NCI-H187 treated with DMSO at 0.1 percent for 48 hours (cell line): ENCODE measurements around the gene HNF4A.
"Not testable (repeated sequence)": the region's sequence is repeated elsewhere in the genome, so short reads cannot be mapped to it uniquely, and the experiment has no call there.

ENCODE experiments used
- DNase-seq: peaks from one replicate; lab custom pipeline; 2025; lab: John Stamatoyannopoulos, UW

HNF4A gene

DNA sequence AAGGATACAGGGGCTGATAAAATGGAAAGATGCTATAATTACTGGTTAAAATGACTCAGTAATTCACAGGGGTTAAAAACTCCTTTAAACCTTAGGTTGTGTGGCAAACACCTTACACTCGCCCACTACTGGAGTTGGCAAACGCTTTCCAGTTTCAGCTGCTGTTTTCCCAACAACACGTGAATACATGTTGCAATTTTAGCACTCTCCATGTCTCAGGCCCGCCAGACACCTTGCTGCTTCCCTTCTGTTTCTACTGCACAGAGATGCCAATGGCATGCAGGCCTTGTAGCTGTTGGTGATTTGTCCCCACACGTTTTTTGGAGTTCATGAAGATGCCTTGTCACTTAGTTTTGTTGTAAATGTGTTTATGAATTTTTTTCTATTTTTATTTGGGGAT, 114.8 kb downstream of the HNF4A start:
- no peak for DNase-seq

DNA sequence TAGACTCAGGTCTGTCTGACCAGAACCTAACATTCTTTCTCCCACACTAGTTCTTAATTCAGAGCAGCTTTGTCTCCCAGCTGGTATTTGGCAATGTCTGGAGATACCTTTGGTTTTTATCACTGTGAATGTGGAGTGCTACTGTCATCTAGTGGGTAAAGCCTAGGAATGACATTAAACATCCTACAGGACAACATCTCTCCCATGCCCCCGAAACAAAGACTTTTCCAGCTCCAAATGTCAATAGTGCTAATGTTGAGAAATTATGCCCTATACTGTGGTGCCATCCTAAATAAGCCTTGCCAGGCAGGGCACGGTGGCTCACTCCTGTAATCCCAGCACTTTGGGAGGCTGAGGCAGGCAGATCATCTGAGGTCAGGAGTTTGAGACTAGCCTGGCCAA, 116.0 kb downstream of the HNF4A start:
- no peak for DNase-seq

DNA sequence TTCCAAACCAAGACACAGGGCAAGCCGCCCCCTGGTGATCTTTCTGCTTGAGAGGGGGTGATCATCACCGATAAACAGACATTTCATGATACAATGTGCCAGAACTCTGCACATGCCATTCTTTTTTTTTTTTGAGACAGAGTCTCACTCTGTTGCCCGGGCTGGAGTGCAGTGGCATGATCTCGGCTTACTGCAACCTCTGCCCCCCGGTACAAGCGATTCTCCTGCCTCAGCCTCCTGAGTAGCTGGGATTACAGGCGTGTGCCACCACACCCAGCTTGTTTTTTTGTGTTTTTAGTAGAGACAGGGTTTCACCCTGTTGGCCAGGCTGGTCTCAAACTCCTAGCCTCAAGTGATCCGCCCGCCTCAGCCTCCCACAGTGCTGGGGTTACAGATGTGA, 116.8 kb downstream of the HNF4A start:
- not testable (repeated sequence) for DNase-seq

DNA sequence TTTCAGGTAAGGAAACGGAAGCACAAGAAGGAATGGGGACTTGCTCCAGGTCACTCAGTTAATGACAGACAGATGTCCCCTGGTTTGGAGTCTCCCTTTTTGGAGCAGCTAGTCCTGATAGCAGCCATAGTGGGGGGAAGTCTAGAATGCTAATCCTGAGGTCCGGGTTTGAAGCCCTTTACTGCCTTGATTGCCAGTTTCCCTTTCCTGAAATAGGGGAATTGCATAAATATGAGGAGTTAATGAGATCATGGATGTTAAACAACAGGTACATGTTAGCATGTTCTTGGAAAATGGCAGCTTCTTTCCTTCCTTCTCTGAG, 119.8 kb downstream of the HNF4A start:
- no peak for DNase-seq

DNA sequence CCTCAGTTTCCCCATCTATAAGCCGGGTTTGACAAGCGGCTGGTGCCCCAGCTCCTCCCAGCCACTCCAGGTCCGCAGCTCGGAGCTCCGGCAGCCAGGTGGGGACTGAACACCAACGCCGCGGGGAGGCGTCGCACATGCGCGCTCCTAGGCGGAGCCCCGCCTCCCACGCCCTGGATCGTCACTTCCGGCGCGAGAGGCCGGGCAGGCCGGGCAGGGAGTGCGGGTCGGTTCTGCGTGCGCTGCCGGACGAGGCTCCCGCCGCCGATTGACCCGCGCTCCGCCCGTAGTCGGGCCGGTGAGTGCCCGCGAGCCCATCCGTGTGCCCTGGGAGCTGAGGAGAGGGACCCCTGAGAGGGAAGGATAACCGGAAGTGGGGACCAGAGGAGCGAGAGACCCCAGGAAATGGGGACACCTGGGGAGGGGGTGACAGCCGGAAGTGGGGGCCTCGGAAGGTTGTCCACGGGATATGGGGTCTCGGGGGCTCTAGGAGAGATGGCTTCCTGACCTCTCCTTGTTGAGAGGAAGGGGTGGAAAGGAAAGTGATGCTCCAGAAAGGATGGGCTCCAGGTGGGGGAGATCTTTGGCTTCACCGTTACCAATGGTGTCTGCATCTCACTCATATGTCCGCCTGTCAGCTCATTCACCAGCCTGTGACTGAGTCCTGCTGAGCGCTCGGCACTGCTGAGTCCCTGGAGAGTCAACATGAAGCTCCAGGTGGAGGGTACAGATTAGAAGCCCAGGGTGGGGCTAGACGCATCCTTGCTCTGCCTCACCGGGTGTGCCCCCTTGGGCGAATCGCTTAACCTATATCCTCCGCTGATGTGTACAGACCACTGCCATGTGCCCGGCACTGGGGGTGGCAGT, 120.4 kb downstream of the HNF4A start, which contains the start of gene TTPAL:
TSS of gene TTPAL (plus strand) at position 181 of the 867 bp plus-strand sequence. CDS start 4,126 bp downstream, outside the sequence.
- peak; percentile 43 for DNase-seq

DNA sequence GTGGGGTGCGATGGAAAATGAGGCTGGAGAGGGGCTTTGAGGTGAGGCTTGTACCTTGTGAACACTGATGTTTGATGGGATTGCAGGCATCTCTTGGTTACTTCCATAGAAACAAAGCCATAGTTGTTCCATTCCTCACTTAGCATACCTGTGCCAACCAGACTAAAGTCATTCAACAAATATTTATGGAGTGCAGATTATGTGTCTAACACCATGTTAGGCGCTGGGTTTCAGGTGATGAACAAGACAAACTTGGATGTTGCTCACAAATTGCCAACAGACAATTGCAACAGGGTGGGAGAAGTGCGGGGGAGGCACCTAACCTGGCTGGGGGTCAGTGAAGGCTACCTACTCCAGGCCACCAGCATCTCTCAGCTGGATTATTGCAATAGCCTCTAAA, 121.7 kb downstream of the HNF4A start:
- no peak for DNase-seq

DNA sequence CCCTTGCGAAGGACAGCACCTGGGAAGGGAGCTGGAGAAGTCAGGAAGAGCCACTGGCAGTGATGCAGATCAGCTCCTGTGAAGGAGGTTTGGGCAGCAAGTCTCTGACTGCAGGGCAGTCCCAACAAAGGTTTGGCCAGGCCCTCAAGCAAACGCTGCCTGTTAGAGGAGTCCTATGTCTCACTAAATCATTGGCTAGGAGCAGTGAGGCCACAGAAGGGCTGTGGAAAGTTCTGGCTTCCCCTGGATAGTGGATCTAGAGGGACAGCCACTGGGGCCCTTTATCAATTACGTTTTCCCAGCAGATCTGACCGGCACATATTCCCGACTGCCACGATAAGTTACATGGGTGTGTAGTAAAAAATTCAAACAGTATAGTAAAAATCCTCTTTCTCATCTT, 122.7 kb downstream of the HNF4A start:
- DNase-seq: no peak

DNA sequence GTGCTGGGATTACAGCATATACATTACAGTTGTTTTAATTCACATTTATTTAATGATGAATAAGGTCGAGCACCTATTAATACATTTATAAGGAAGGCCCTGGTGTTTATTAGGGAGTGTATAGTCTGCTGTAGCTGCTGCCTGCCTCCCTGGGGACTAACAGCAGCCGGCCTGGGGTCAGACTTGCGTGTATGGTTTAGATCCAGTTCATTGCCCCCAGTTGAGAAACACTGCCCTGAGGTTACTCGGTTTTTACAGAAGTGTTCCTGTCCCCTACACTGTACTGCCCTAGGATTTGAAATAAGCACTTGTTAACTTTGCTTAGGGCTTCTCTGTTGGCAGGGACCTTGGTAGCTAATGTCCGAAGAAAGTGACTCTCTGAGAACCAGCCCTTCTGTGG, 124.1 kb downstream of the HNF4A start:
- no peak for DNase-seq

DNA sequence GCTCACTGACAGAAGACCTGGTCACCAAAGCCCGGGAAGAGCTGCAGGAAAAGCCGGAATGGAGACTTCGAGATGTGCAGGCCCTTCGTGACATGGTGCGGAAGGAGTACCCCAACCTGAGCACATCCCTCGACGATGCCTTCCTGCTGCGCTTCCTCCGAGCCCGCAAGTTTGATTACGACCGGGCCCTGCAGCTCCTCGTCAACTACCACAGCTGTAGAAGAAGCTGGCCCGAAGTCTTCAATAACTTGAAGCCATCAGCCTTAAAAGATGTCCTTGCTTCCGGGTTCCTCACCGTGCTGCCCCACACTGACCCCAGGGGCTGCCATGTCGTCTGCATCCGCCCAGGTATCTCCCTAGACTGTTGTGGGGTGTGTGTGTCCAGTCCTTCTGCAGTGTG, 124.6 kb downstream of the HNF4A start:
- DNase-seq: no peak

DNA sequence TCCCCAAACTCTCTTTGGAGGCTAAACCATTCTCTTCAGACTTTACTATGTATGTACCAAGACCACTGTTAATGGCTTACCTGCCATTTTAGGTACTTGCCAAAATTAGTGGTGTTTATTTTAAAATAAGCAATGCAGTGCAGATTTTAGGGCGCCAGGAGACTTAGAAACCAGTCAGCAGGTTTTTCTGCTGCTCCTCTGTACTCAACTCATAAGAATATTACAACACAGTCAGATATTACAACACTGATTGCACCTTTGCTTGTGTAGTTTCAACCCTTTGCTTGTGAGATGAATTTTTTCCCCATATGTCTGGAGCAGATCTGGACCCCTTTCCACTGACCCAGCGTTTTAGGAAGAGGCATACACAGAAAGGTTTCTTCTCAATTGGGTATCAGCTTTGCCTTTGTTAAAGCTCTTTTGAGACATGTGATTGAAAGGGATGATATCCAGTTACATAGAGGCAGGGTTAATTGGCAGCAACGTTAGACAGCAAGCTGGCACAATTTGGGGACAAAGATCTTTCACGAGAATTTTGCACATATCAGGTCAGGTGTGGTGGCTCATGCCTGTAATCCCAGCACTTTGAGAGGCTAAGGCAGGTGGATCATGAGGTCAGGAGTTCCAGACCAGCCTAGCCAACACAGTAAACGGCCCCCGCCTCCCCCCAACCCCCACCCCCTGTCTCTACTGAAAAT, 126.4 kb downstream of the HNF4A start:
- DNase-seq: no peak

DNA sequence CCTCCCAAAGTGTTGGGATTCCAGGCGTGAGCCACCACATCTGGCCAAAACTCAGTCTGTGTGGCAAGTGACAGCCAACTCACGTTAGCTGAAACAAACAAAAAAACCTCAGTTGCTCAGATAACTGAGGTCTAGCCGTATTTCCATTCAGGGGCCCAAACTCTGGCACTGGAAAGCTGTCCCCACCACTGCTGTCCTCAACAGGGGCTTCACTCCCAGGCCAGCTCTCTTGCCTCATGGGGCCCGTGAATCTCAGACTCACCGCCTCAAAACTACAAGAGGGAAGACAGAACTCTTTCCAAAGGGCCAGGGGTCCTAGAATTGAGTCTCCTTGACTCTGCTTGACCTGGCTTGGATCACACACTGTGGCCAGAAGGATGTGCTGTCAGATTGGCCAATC, 127.6 kb downstream of the HNF4A start:
- DNase-seq: no peak
